Cardiac muscle cell (in vitro differentiated cells and primary cell): Measurements from ENCODE around the gene NR2C2AP. TPM values are rescaled to one million over a fixed set of nuclear protein-coding genes. Genes with fewer than 3 reads are reported as not detected.

Experiments used
- DNase-seq, 2 donors: peaks; one replicate each; pipeline versions ENCODE4 v3.0.0 to v3.0.0-alpha.2; 2010 to 2017; ENCODE audit warnings: low read depth in 1 of 2, low spot score in 1 of 2
- H3K27ac ChIP-seq: fragments of 200-600 bp; sonication (generic); 2 replicates; pipeline ENCODE4 v1.5.1; 2016
- H3K27me3 ChIP-seq: fragments of 200-600 bp; sonication (generic); 2 replicates; pipeline ENCODE4 v1.6.0; 2016; ENCODE audit warnings: control low read depth
- H3K36me3 ChIP-seq: fragments of 200-600 bp; sonication (generic); 2 replicates; pipeline ENCODE4 v1.5.1; 2016; ENCODE audit warnings: control low read depth
- H3K4me1 ChIP-seq: fragments of 200-600 bp; sonication (generic); 2 replicates; pipeline ENCODE4 v1.8.1; 2017; ENCODE audit warnings: low read depth, mild to moderate bottlenecking, mixed run types
- H3K4me3 ChIP-seq: fragments of 200-600 bp; sonication (generic); 2 replicates; pipeline ENCODE4 v1.5.1; 2016; ENCODE audit warnings: mild to moderate bottlenecking
- H3K9me3 ChIP-seq: fragments of 200-600 bp; sonication (generic); 2 replicates; pipeline ENCODE4 v1.5.1; 2017; ENCODE audit warnings: low read depth, mild to moderate bottlenecking, control low read depth
- polyA plus RNA-seq: library from polyadenylated mRNA; unstranded; fragments of >200 nt; fragmentation: Nextera tagmentation; extraction: Ambion mirVana; gene quantifications from 2 replicates; pipeline ENCODE4 v1.2.1, GENCODE V29; 2016
- total RNA-seq: library from RNA; depleted of rRNA; stranded (reverse); fragments of >200 nt; gene quantifications from 2 replicates; pipeline ENCODE4 v1.2.3, GENCODE V29; 2016
- TF ChIP-seq, protein P1 (sequence below): IDR thresholded peaks from 2 replicates; pipeline ENCODE4 v1.5.1; 2012; ENCODE audit warnings: low read depth, mild to moderate bottlenecking, low read length

NR2C2AP gene
- total and polyA plus RNA-seq, 2 experiments from 2014 or later: 6.4 to 10.0 TPM

DNA sequence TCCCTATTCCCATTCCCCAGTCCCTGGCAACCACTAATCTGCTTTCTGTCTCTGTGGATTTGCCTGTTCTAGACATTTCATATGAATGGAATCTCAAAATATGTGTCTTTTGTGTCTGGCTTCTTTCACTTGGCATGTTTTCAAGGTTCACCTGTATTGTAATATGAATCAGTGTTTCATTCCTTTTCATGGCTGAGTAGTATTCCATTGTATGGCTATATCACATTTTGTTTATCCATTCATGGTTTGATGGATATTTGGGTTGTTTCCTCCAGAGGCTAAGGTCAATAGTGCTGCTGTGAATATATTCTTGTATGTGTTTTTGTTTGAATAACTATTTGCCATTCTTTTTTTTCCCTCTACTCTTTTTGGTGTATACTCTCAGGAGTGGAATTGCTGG is 33.0 kb upstream of the NR2C2AP start:
- no peak overlapping the region for H3K27ac ChIP-seq
- no peaks in the 10 kb centered on the region for H3K9me3 ChIP-seq
- DNase-seq: no peak
- H3K4me1 ChIP-seq: no peaks in the 10 kb centered on the region
- H3K4me3 ChIP-seq: no peak overlapping the region
- no peaks in the 10 kb centered on the region for H3K27me3 ChIP-seq
- TF ChIP-seq, protein P1, sequence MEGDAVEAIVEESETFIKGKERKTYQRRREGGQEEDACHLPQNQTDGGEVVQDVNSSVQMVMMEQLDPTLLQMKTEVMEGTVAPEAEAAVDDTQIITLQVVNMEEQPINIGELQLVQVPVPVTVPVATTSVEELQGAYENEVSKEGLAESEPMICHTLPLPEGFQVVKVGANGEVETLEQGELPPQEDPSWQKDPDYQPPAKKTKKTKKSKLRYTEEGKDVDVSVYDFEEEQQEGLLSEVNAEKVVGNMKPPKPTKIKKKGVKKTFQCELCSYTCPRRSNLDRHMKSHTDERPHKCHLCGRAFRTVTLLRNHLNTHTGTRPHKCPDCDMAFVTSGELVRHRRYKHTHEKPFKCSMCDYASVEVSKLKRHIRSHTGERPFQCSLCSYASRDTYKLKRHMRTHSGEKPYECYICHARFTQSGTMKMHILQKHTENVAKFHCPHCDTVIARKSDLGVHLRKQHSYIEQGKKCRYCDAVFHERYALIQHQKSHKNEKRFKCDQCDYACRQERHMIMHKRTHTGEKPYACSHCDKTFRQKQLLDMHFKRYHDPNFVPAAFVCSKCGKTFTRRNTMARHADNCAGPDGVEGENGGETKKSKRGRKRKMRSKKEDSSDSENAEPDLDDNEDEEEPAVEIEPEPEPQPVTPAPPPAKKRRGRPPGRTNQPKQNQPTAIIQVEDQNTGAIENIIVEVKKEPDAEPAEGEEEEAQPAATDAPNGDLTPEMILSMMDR: no peak
- H3K36me3 ChIP-seq: no peaks in the 10 kb centered on the region

DNA sequence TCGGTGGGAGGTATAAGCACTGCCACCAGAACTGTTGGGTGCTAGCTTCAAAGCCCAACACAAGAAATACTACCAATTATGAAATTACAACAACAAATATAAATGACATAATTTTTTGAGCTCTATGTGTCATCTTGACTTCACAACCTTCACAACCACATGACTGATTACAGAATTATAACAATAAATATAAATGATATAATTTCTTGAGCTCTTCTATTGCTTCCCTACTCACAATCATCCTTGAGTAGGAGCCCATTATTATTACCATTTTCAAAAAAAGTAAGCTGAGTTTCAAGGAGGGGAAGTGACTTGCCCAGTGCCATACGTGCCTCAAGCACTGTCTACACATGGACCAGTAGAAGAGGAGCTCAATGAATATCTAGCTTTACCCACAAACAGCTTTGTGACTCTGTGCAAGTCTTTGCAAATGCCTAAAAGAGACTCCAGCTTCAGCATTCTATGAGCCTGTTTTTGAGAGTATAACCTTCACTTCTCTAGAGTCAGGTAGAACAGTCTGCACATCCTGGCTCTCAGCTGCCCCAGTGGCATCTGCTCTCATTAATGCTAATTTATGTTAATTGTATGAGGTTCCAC is 31.1 kb upstream of the NR2C2AP start:
- Histone ChIP-seq H3K4me1 (no peaks in the 10 kb centered on the region), H3K36me3 (no peaks in the 10 kb centered on the region), H3K4me3 (no peak overlapping the region), H3K27ac (no peak overlapping the region), H3K9me3 (no peaks in the 10 kb centered on the region), H3K27me3 (no peaks in the 10 kb centered on the region)
- TF ChIP-seq, protein P1: no peak
- DNase-seq: no peak

DNA sequence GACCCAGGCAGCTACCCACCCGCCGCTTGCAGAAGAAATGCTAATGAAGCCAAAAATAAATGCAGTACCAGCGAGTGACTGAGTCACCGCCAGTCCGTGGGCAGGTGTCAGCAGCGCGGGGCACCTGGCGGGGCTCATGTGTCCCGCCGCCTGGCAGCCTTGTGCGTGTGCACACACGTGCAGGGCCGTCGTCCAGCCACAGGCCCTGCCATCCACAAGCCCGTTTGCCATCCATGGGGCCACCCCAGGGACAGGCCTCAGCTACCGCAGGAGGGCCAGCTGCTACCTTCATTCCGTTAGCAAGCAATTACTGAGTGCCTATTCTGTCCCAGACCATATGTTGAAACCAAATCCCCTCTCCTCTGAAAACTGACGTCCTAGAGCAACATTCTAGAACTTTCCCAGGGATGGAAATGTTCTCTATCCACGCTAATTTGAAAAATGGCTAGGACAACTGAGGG is 29.1 kb upstream of the NR2C2AP start:
- Histone ChIP-seq H3K27me3 (peaks cover 8% of the 10 kb centered on the region), H3K4me1 (no peaks in the 10 kb centered on the region), H3K9me3 (no peaks in the 10 kb centered on the region), H3K27ac (no peak overlapping the region), H3K4me3 (no peak overlapping the region), H3K36me3 (no peaks in the 10 kb centered on the region)
- TF ChIP-seq, protein P1: no peak
- no peak for DNase-seq

DNA sequence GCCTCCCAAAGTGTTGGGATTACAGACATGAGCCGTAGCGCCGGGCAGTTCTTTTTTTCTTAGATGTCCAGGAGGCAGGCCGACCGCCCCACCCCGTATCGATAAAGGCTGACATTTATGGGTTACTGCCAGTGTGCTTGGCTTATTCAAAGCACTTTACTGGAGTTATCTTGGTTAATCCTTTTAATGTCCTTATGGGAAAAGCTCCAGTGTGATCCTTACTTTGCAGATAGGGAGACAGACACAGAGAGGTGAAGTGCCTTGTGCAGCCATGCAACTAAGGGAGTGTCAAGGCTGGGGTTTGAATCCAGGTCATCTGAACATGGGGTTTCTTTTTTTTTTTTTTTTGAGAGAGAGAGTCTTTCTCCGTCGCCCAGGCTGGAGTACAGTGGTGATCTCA is 27.8 kb upstream of the NR2C2AP start:
- H3K9me3 ChIP-seq: no peaks in the 10 kb centered on the region
- no peak overlapping the region for H3K27ac ChIP-seq
- no peak for DNase-seq
- H3K27me3 ChIP-seq: peaks cover 8% of the 10 kb centered on the region
- no peaks in the 10 kb centered on the region for H3K4me1 ChIP-seq
- H3K36me3 ChIP-seq: no peaks in the 10 kb centered on the region
- TF ChIP-seq, protein P1: no peak
- H3K4me3 ChIP-seq: no peak overlapping the region

DNA sequence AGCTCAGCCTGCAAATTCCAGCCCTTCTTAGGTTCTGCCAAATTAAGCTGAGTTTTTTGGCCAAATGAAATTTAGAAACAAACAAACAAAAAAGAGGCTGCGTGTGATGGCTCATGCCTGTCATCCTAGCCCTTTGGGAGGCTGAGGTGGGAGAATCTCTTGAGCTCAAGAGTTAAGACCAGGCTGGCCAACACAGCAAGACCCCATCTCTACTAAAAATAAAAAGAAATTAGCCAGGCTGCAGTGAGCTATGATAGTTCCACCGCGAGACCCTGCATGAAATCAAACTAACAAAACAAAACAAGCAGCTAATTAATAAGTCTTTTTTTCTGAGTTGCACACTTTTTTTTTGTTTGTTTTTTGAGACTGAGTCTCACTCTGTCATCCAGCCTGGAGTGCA is 26.5 kb upstream of the NR2C2AP start:
- Histone ChIP-seq H3K9me3 (no peaks in the 10 kb centered on the region), H3K4me3 (no peak overlapping the region), H3K4me1 (no peaks in the 10 kb centered on the region), H3K27me3 (peaks cover 16% of the 10 kb centered on the region), H3K36me3 (no peaks in the 10 kb centered on the region), H3K27ac (no peak overlapping the region)
- DNase-seq: no peak
- TF ChIP-seq, protein P1: no peak

DNA sequence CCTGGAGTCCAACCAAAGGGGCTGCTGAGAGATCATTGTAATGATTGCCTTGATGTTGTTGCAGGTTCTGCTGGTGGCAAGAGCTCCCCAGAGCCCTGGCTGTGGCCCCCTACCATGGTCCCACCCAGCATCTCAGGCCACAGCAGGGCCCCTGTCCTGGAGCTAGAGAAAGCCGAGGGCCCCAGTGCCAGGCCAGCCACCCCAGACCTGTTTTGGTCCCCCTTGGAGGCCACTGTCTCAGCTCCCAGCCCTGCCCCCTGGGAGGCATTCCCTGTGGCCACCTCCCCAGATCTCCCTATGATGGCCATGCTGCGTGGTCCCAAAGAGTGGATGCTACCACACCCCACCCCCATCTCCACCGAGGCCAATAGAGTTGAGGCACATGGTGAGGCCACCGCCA is 24.0 kb upstream of the NR2C2AP start:
- DNase-seq: no peak
- Histone ChIP-seq H3K9me3 (no peaks in the 10 kb centered on the region), H3K27ac (no peak overlapping the region), H3K4me3 (no peak overlapping the region), H3K36me3 (no peaks in the 10 kb centered on the region), H3K4me1 (no peaks in the 10 kb centered on the region), H3K27me3 (peaks cover 26% of the 10 kb centered on the region)
- TF ChIP-seq, protein P1: no peak
